ENCODE results near the gene ECE1.

The ECE1 gene

GRCh38 chr1:21220815-21221214 lies 69.4 kb downstream of the ECE1 start:
- H3K4me2 ChIP-seq (ENCODE audit: low read depth, low read length, poor library complexity, severe bottlenecking) = no peak overlapping the region
- H3K79me2 ChIP-seq (ENCODE audit: insufficient read depth, low read length) = no peaks in the 10 kb centered on the region
- H3K27ac ChIP-seq (ENCODE audit: low read depth, low read length) = no peak overlapping the region
- no peaks in the 10 kb centered on the region for H3K36me3 ChIP-seq (ENCODE audit: low read length)
- H3F3A ChIP-seq (ENCODE audit: insufficient read depth) = no peaks in the 10 kb centered on the region
- no peak overlapping the region for H3K4me3 ChIP-seq (ENCODE audit: insufficient read depth, low read length, poor library complexity, severe bottlenecking)
- no peak overlapping the region for H3K9ac ChIP-seq (ENCODE audit: low read length)
- TF ChIP-seq CTCF (IDR thresholded peaks at IDR 0.05; ENCODE audit: insufficient read depth, low read length, poor library complexity, severe bottlenecking) = no peak
- TF ChIP-seq EZH2phosphoT487 (conservative IDR thresholded peaks at IDR 0.05; ENCODE audit: low read length) = no peak
- no peaks in the 10 kb centered on the region for H3K27me3 ChIP-seq (ENCODE audit: low read length)
- no peak overlapping the region for H2AFZ ChIP-seq (ENCODE audit: low read depth, low read length, severe bottlenecking)
- no peaks in the 10 kb centered on the region for H4K20me1 ChIP-seq (ENCODE audit: low read depth, low read length)
- no peaks in the 10 kb centered on the region for H3K9me3 ChIP-seq (ENCODE audit: insufficient read depth, low read length)
- no peaks in the 10 kb centered on the region for H3K9me2 ChIP-seq (replicated peaks; ENCODE audit: insufficient read depth, low read length)

GRCh38 chr1:21219674-21220073 lies 70.6 kb downstream of the ECE1 start:
- H4K20me1 ChIP-seq (ENCODE audit: low read depth, low read length) = no peaks in the 10 kb centered on the region
- no peaks in the 10 kb centered on the region for H3K36me3 ChIP-seq (ENCODE audit: low read length)
- no peak overlapping the region for H3K4me2 ChIP-seq (ENCODE audit: low read depth, low read length, poor library complexity, severe bottlenecking)
- no peak overlapping the region for H2AFZ ChIP-seq (ENCODE audit: low read depth, low read length, severe bottlenecking)
- no peak overlapping the region for H3K4me3 ChIP-seq (ENCODE audit: insufficient read depth, low read length, poor library complexity, severe bottlenecking)
- TF ChIP-seq CTCF (IDR thresholded peaks at IDR 0.05; ENCODE audit: insufficient read depth, low read length, poor library complexity, severe bottlenecking) (no peak), EZH2phosphoT487 (conservative IDR thresholded peaks at IDR 0.05; ENCODE audit: low read length) (no peak)
- no peaks in the 10 kb centered on the region for H3K27me3 ChIP-seq (ENCODE audit: low read length)
- no peaks in the 10 kb centered on the region for H3K9me3 ChIP-seq (ENCODE audit: insufficient read depth, low read length)
- no peaks in the 10 kb centered on the region for H3F3A ChIP-seq (ENCODE audit: insufficient read depth)
- H3K9me2 ChIP-seq (replicated peaks; ENCODE audit: insufficient read depth, low read length) = no peaks in the 10 kb centered on the region
- H3K27ac ChIP-seq (ENCODE audit: low read depth, low read length) = no peak overlapping the region
- H3K9ac ChIP-seq (ENCODE audit: low read length) = no peak overlapping the region
- no peaks in the 10 kb centered on the region for H3K79me2 ChIP-seq (ENCODE audit: insufficient read depth, low read length)

GRCh38 chr1:21217812-21218596 lies 72.3 kb downstream of the ECE1 start:
- no peaks in the 10 kb centered on the region for H3K27me3 ChIP-seq (ENCODE audit: low read length)
- no peak overlapping the region for H3K4me2 ChIP-seq (ENCODE audit: low read depth, low read length, poor library complexity, severe bottlenecking)
- H3K79me2 ChIP-seq (ENCODE audit: insufficient read depth, low read length) = no peaks in the 10 kb centered on the region
- no peaks in the 10 kb centered on the region for H3K9me2 ChIP-seq (replicated peaks; ENCODE audit: insufficient read depth, low read length)
- no peaks in the 10 kb centered on the region for H3K9me3 ChIP-seq (ENCODE audit: insufficient read depth, low read length)
- H3K9ac ChIP-seq (ENCODE audit: low read length) = no peak overlapping the region
- H3K36me3 ChIP-seq (ENCODE audit: low read length) = no peaks in the 10 kb centered on the region
- TF ChIP-seq EZH2phosphoT487 (conservative IDR thresholded peaks at IDR 0.05; ENCODE audit: low read length) (no peak), CTCF (IDR thresholded peaks at IDR 0.05; ENCODE audit: insufficient read depth, low read length, poor library complexity, severe bottlenecking) (no peak)
- no peak overlapping the region for H3K4me3 ChIP-seq (ENCODE audit: insufficient read depth, low read length, poor library complexity, severe bottlenecking)
- no peak overlapping the region for H2AFZ ChIP-seq (ENCODE audit: low read depth, low read length, severe bottlenecking)
- no peak overlapping the region for H3K27ac ChIP-seq (ENCODE audit: low read depth, low read length)
- 0 out of 2 replicates have a peak, but pooled peaks cover 4% of the 10 kb centered on the region for H3F3A ChIP-seq (ENCODE audit: insufficient read depth)
- H4K20me1 ChIP-seq (ENCODE audit: low read depth, low read length) = no peaks in the 10 kb centered on the region

Data from SU-DHL-6 (cell line).